ENCODE results near the gene TMPRSS11B.
A peak's percentile ranks its signal among the peaks of the same experiment; 100 is the strongest.

The TMPRSS11B gene

DNA sequence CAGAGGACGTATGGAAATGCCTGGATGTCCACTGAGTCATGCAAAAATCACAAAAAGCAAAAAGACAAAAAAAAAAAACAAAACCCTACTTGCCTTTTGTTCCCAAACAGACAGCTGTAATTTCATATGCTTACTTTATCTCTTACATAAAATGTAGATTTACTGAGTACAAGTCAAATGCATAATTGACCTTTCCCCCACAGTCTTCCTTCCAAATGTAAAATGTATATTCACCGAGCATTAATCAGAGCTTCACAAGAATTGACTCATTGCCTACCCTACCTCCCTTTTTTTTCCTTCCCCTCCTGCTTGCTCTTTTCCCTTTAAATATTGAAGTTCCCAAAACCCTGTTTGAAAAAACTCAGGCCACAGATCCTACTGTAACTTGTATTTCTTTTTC is 32.5 kb upstream of the TMPRSS11B start:
- FAIRE-seq (no peak), DNase-seq (ENCODE audit: insufficient read length, low spot score) (no peak)
- TF ChIP-seq, protein P1, sequence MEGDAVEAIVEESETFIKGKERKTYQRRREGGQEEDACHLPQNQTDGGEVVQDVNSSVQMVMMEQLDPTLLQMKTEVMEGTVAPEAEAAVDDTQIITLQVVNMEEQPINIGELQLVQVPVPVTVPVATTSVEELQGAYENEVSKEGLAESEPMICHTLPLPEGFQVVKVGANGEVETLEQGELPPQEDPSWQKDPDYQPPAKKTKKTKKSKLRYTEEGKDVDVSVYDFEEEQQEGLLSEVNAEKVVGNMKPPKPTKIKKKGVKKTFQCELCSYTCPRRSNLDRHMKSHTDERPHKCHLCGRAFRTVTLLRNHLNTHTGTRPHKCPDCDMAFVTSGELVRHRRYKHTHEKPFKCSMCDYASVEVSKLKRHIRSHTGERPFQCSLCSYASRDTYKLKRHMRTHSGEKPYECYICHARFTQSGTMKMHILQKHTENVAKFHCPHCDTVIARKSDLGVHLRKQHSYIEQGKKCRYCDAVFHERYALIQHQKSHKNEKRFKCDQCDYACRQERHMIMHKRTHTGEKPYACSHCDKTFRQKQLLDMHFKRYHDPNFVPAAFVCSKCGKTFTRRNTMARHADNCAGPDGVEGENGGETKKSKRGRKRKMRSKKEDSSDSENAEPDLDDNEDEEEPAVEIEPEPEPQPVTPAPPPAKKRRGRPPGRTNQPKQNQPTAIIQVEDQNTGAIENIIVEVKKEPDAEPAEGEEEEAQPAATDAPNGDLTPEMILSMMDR (IDR thresholded peaks at IDR 0.05; ENCODE audit: insufficient read depth, missing control alignments): no peak

DNA sequence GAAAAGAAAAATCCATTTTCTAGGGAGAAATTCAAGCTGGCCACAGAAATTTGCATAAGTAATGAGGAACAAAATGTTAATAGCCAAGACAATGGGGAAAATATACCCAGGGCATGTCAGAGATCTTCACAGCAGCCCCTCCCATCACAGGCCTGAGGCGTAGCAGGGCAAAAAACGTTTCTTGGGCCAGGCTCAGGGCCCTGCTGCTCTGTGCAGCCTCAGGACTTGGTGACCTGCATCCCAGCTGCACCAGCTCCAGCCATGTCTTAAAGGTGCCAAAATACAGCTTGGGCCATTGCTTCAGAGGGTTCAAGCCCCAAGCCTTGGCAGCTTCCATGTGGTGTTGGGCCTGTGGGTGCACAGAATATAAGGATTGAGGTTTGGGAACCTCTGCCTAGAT is 32.1 kb upstream of the TMPRSS11B start:
- FAIRE-seq (no peak), DNase-seq (ENCODE audit: insufficient read length, low spot score) (no peak)
- TF ChIP-seq, protein P1 (IDR thresholded peaks at IDR 0.05; ENCODE audit: insufficient read depth, missing control alignments): no peak

DNA sequence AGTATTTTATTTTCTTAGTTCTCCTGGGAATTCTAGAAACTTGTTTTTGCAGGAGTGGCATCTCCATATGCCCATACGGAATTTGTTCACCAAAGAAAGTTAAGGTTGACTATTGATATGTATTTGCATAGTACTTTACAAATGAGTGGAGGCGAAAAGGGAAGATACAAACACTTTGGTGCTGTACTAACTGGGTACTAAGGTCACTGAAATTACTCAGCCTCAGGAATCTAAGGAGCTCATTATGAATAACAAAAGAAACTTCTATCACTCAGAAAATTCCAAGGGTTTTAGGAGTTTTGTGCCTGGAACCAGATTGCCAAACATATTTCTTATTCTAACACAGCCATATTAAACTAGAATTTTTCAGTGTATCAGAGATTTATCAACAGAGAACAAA is 27.4 kb upstream of the TMPRSS11B start:
- no peak for DNase-seq (ENCODE audit: insufficient read length, low spot score)
- FAIRE-seq: no peak
- TF ChIP-seq, protein P1 (IDR thresholded peaks at IDR 0.05; ENCODE audit: insufficient read depth, missing control alignments): no peak

DNA sequence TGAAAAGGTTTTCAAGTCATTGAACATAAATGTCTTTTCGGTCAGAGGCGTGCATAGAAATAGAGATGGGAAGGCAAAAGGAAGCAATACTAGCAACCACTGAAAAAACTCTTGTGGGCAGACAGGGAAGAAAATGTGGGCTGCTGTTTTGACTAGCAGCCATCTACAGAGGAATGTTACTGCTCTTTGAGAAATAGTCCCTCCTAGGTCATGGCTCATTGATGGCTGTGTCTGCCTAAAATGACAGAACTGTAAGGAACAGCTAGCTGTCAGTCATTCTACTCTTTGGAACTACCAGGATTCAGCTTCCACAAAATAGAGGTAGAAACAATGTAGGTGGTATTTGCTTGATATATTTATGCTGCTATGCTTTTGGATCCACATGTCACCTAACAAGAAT is 26.9 kb upstream of the TMPRSS11B start:
- FAIRE-seq: no peak
- TF ChIP-seq, protein P1 (IDR thresholded peaks at IDR 0.05; ENCODE audit: insufficient read depth, missing control alignments): no peak
- DNase-seq (ENCODE audit: insufficient read length, low spot score): no peak

DNA sequence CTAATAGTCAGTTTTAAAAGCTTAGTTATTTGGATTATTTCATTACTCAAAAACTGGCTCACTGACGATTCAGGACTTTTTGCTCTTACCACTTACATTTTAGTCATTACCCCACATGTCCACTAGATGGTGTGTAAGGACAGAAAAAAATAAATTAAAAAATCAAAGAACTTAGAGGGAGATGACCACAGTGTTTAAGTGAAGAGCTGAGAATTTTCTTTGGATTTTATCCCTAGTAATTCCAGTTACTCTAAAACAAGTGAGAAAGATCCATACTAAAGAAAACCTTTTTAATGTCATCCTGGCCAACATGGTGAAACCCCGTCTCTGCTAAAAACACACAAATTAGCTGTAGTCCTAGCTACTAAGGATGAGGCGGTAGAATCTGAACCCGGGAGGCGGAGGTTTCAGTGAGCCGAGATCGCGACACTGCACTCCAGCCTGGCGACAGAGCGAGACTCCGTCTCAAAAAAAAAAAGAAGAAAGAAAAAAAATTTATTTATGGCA is 26.4 kb upstream of the TMPRSS11B start:
- FAIRE-seq (peak; percentile 6), DNase-seq (ENCODE audit: insufficient read length, low spot score) (no peak)
- TF ChIP-seq, protein P1 (IDR thresholded peaks at IDR 0.05; ENCODE audit: insufficient read depth, missing control alignments): peak; percentile 76

DNA sequence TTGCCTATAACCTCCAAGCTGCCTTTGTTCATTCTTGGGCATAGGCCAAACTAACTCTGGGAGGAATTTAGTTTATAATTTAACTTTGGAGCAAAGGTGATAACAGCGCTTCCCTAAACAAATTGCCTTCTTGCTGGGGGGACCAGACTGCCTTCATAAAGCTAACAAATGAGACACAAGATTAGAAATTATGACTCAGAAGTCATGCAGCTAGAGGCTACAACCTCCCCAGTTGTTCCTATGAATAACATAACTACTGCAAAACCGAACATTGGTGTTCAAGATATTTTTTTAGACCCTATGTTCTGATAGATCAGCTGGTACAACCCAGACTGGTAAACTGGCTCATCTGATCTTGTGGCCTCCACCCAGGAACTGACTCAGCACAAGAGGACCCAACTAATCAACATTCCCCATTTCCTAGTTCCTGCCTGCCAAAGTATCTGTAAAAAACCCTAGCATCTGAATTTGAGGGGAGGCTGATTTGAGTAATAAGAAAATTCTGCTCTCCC is 22.0 kb upstream of the TMPRSS11B start:
- TF ChIP-seq, protein P1 (IDR thresholded peaks at IDR 0.05; ENCODE audit: insufficient read depth, missing control alignments): no peak
- DNase-seq (ENCODE audit: insufficient read length, low spot score) (no peak), FAIRE-seq (no peak)

DNA sequence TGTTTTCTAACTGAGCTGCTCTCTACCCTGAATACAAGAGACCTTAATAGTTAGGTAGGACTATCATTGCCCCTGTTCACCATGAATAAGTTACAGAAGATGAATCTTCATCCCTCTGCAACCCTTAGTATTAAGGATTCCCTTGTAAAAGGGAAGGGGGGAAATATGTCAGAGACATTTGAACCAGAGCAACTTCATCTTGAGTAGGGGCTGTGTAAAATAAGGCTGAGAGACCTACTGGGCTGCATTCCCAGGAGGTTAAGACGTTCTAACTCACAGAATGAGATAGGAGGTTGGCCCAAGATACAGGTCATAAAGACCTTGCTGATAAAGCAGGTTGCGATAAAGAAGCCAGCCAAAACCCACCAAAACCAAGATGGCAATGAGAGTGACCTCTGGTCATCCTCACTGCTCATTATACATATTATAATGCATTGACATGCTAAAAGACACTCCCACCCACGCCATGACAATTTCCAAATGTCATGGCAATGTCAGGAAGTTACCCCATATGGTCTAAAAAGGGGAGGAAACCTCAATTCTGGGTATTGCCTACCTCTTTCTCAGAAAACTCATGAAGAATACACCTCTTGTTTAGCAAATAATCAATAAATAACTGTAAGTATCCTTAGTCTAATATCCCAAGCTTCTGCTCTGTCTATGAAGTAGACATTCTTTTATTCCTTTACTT is 19.5 kb upstream of the TMPRSS11B start:
- FAIRE-seq (no peak), DNase-seq (ENCODE audit: insufficient read length, low spot score) (no peak)
- TF ChIP-seq, protein P1 (IDR thresholded peaks at IDR 0.05; ENCODE audit: insufficient read depth, missing control alignments): no peak
